Measurements from ENCODE around the gene SMYD2.

The SMYD2 gene

GRCh38 chr1:214303141-214303930 lies 22.4 kb downstream of the SMYD2 start:
- DNase-seq (ENCODE audit: low read depth in 2 of 2, low spot score in 1 of 2): no peak

GRCh38 chr1:214305164-214305751 lies 24.3 kb downstream of the SMYD2 start:
- no peak for DNase-seq (ENCODE audit: low read depth in 2 of 2, low spot score in 1 of 2)

DNA sequence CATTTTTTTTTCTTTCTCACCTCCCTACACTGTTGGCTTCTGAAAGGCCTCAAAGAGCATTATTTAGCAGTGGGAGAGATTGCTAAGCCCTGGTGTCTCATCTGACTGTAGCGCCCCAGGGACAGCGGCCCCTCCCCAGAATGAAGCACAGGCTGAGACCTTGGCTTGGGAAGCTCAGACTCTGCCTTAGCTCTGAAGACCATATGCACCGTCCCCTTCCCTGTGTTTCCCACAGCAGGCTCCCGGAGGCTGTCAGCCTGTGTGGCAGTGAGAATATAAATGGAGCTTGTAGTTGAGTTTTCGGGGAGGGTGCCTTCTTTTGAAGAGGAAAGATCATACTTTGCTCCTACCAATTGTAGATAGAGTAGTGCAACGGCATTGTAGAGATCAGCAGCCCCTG lies 25.3 kb downstream of the SMYD2 start:
- DNase-seq (ENCODE audit: low read depth in 2 of 2, low spot score in 1 of 2): no peak

- DNase-seq (ENCODE audit: low read depth in 2 of 2, low spot score in 1 of 2): no peak
These were observed 29.1 kb downstream of the SMYD2 start for GRCh38 chr1:214310010-214310409.

GRCh38 chr1:214310777-214311690 lies 30.1 kb downstream of the SMYD2 start:
- DNase-seq (ENCODE audit: low read depth in 2 of 2, low spot score in 1 of 2): no peak

- DNase-seq (ENCODE audit: low read depth in 2 of 2, low spot score in 1 of 2): no peak
These were observed 31.6 kb downstream of the SMYD2 start for GRCh38 chr1:214312530-214313051.

DNA sequence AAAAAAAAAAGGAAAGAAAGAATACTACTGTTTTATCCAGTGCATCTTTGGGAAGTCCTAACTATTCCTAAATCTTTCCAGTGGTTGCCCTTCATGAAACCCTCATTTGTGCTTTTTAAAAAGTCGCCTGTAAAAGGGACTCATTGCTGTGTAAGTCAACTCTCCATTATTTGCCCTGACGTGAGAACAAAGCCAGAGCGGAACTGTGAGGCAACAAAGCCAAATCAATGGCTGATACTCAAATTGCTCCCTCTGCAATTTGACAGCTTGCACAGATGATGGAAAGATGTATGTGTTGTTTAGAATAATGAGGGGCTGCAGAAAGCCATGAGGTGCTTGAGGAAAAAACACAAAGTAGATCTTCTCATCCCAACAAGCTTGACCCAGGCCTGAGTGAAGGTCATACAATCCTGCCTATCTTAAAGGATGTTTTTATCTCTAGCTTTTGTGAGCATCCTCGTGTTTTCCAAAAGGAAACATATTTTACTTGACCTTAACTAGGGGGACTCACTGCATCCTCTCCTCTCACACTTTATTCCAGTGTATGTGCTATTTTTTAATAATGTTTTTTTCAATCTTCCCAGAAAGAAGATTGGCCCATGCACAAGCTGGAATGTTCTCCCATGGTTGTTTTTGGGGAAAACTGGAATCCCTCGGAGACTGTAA lies 33.4 kb downstream of the SMYD2 start:
- no peak for DNase-seq (ENCODE audit: low read depth in 2 of 2, low spot score in 1 of 2)

- DNase-seq (ENCODE audit: low read depth in 2 of 2, low spot score in 1 of 2): no peak
These were observed 35.6 kb downstream of the SMYD2 start for GRCh38 chr1:214316593-214316992.

GRCh38 chr1:214317300-214317699 lies 36.3 kb downstream of the SMYD2 start:
- DNase-seq (ENCODE audit: low read depth in 2 of 2, low spot score in 1 of 2): no peak

GRCh38 chr1:214317734-214318133 lies 36.8 kb downstream of the SMYD2 start:
- no peak for DNase-seq (ENCODE audit: low read depth in 2 of 2, low spot score in 1 of 2)

DNA sequence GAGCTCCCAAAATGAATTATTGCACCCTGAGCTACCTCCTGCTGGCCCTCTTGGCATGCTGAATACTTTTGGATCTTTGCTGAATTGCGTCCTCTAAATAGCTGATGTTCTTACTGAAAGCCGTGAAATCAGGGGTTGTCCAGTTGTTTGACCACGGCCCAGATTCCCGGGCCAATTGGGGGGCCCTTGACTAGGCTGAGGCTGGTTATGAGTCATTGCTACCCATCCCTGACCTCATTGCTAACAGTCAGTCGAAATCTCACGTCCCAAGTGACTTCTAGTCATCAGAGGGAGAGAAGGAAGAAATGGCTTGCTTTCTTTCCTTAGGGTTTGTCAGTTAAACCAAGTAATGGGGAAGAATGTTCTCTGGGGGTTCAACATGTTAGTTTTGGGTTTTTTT lies 37.4 kb downstream of the SMYD2 start:
- DNase-seq (ENCODE audit: low read depth in 2 of 2, low spot score in 1 of 2): no peak

DNA sequence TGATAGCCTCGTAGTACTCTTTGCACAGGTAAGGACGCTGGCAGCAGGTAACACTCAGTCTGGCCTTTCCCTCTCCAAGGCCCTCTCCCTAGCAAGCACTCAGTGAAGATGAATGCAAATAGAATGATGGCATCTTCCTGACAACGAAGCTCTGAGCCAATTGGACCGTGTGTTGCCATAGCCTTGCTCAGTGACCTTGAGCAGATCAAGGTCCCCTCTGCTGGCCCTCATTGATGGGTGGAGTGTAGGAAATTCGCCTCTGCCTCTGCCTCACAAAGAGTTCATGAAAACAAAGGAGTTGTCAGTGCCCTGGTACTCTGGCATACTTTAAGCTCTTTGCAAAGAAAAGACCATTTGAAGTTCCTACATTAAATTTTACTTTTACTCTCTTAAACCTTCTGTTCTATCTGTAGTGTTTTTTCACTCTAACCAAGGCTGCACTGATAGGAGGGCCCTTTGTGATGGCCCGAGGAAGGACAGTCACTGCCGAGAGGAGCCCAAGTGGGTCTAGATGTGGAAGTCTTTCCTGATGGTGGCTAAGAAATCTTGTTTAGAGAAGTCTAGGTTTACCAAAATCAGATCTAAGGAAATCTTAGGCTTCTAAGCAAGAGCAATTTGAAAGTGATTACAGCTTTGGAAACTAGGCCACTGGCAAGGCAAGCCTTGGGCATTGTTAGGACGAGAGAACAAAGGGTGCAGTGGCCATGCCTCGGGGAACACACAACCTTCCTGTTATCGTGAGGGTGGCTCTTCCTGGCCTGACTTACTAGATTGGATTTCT lies 38.2 kb downstream of the SMYD2 start:
- DNase-seq (ENCODE audit: low read depth in 2 of 2, low spot score in 1 of 2): no peak

DNA sequence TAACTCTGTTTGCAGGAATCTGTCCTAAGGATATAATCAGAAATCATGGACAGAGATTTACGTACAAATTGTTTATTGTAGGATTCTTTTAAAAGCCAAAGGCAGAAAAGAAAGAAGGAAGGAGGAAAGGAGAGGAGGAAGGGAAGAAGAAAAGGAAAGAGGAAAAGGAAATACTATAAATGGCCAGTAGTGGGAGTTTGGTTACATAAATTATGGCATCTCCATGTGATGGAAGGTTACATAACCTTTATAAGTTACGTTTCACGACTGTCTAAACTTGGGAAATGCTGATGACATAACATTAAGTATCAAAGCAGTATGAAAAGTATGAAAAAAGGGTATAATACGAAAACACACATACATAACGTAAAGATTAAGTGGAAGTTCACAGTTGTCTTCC lies 39.0 kb downstream of the SMYD2 start:
- no peak for DNase-seq (ENCODE audit: low read depth in 2 of 2, low spot score in 1 of 2)

- DNase-seq (ENCODE audit: low read depth in 2 of 2, low spot score in 1 of 2): no peak
These were observed 40.9 kb downstream of the SMYD2 start for GRCh38 chr1:214321705-214322453.

DNA sequence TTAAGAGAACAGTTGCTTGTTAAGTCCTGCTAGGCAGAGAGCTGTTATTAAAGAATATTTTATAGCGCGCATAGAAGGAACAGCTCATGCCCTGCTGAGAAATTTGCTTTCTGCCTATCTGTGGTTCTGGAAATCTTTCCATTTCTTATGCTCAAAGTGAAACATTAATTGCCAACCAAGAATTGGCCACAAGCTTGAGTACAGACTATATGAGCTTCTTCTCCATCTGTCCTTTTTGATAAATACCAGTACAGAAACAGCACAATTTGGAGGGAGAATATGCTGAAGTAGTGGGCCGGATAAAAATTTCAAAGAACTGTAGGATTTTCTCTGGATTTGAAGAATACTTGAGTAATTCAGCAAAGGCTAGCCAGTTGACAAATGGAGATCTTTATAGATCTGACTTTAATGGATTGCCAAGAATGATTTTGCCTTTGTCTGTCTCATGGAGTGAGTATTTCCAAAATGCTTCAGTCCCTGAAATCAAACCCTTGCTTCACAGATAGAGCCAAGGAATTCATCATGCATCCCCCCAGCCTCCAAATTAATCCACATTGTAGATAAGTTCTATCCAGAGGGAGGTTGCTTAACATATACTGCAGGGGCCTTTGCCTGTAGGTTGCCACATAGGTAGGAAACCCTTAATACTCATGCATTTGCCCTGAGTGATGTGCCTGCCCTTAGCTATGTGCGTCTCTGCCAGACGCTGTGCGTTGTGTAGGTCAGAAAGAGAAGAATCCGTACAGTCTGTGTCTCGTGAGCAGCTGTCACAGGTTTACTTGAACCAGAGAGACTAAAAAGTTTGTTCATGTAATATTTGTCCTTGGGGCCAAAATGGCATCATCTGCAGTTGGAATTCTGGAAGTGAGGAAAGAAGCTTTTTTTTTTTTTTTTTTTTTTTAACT lies 44.2 kb downstream of the SMYD2 start:
- no peak for DNase-seq (ENCODE audit: low read depth in 2 of 2, low spot score in 1 of 2)

GRCh38 chr1:214326406-214326805 lies 45.4 kb downstream of the SMYD2 start:
- no peak for DNase-seq (ENCODE audit: low read depth in 2 of 2, low spot score in 1 of 2)

- no peak for DNase-seq (ENCODE audit: low read depth in 2 of 2, low spot score in 1 of 2)
These were observed 46.6 kb downstream of the SMYD2 start for GRCh38 chr1:214327514-214327913.

GRCh38 chr1:214328770-214329469 lies 48.0 kb downstream of the SMYD2 start:
- DNase-seq (ENCODE audit: low read depth in 2 of 2, low spot score in 1 of 2): peak; percentile 49 to 54
